Hematopoietic multipotent progenitor cell treated with erythropoietin and hydrocortisone succinate and interleukin-3 and kit ligand, for 6 days (in vitro differentiated cells): Measurements from ENCODE around the gene B4GALT1.
"Not testable (repeated sequence)": the region's sequence is repeated elsewhere in the genome, so short reads cannot be mapped to it uniquely, and the experiment has no call there.

Source experiments
- DNase-seq: peaks from one replicate; pipeline ENCODE4 v3.0.0-alpha.2; 2015

B4GALT1 gene

GRCh38 chr9:33161011-33161588, 6.0 kb downstream of the B4GALT1 start:
- DNase-seq: peak; percentile 42

- not testable (repeated sequence) for DNase-seq
Observed at GRCh38 chr9:33160446-33160845, 6.7 kb downstream of the B4GALT1 start.

GRCh38 chr9:33159777-33160127, 7.4 kb downstream of the B4GALT1 start:
- DNase-seq: peak; percentile 65

DNA sequence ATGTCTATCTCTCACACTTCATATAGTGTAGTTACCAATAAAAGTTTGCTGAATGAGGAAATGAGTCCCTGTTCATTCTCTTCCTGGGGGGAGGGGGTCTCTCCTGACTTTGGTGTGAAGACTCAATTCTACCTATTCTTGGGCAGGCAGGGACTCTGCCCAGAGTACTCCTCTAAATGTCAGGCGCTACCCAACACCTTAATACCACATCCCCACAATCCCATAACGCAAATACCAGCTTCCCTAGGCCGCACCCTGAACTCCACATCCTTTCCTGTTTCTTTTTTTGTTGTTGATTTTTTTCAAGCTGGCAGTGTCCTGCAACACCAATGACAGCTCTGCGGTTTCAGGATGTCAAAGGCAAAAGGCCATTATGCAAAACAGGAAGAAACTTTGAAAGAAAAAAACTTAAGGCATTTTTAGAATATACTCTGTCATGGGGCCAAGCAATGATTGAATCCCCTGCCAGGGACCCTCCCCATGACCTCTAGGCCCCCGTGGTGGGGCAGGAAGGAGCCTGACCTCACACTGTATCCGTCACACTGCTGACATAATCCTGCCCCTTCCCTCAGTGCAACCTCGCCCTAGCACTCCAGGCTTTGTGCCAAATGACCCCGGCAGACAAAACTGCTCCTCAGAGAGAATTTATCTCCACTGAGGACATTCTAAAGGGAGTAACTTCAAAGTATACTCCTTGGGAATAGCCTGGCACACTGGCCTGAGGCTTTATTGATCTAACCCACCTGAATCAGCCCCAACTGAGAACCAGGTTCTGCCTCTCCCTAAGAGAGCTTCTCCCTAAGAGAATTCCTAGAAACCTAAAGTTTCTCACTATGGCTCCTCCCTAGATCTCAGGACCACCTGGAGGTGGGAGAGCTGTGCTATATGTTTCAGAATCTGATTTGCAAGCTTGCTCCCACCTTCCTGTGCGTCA, 8.0 kb downstream of the B4GALT1 start:
- DNase-seq: peak; percentile 86

DNA sequence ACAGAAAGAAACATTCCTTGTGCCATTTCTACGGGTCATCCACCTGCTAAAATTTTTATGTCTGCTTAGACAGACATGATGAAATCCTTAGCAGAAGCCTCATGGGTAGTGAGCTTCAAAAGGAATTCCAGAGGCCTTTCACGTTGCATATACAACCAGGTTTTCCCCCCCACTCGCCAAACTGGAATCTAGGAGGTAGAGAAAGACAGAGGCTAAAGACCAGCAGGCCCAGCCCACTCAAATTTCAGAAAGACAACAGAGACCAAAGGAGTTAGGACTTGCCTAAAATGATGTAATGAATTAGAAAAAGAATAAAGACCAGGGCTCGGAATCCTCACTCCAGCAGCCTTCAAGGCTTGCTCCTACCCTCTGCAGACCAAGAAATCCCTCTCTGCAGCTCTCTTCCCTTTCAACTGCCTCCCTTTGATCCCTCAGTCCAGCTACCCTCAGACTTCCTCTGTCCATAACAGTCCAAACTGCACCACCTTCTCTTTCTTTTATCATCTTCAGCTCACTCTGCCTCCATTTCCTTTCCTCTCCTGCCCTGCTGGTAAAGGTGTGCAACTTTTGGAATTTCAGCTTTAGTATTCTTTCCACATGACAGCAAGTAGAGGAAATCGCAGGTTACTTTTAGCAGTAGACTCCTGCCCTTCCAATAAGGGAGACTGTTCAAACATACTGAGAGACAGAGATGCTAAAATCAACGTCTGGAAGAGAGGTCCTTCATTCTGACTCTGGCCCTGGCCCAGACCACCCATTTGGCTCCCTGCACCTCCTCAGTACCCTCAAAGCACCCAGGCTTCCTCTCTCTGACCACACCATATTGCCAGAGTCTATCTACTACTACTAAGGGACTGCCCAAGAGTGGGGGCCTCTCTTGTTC, 8.9 kb downstream of the B4GALT1 start:
- no peak for DNase-seq

DNA sequence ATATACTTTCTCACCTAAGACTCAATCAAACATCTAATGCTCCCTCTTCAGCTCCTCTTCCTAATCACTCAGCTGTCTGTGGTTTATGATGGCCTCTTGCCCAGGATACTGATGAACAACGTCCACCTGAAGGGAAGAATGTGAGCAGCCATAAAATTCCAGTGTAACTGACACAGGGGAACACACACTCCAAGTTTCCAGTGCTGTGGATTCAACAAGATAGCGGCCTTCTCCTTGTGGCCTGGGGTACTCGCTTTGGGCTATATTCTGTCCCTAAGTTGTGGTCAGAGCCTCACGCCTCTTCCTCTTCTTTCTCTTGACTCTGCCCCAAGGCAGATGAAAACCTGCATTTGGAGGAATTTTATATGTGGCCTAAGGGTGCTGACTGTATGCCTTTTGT, 11.7 kb downstream of the B4GALT1 start:
- no peak for DNase-seq

- no peak for DNase-seq
Observed at GRCh38 chr9:33154371-33154770, 12.8 kb downstream of the B4GALT1 start.

GRCh38 chr9:33153666-33154065, 13.5 kb downstream of the B4GALT1 start:
- no peak for DNase-seq

- DNase-seq: no peak
Observed at GRCh38 chr9:33153001-33153400, 14.1 kb downstream of the B4GALT1 start.

DNA sequence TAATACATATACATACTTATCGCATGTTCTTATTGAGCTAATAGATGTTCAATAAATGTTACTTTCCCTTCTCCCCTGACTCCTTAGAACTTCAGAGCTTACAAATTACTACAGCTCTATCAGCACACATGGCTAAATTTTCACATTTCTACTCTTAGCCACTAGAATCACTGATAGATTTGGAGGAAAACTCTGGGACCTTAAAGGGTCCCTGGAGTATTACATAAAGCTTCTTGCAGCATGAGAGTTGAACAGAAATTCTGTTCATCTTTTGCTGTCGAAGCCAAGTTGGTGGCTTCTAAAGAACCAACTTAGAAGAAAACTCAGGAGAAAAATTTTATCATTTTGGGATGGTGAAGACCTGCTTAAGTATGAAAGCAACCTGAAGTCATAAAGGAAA, 15.5 kb downstream of the B4GALT1 start:
- DNase-seq: no peak

GRCh38 chr9:33151007-33151557, 16.1 kb downstream of the B4GALT1 start:
- peak; percentile 69 for DNase-seq

- no peak for DNase-seq
Observed at GRCh38 chr9:33148367-33149014, 18.6 kb downstream of the B4GALT1 start.

GRCh38 chr9:33147416-33148169, 19.5 kb downstream of the B4GALT1 start:
- no peak for DNase-seq

DNA sequence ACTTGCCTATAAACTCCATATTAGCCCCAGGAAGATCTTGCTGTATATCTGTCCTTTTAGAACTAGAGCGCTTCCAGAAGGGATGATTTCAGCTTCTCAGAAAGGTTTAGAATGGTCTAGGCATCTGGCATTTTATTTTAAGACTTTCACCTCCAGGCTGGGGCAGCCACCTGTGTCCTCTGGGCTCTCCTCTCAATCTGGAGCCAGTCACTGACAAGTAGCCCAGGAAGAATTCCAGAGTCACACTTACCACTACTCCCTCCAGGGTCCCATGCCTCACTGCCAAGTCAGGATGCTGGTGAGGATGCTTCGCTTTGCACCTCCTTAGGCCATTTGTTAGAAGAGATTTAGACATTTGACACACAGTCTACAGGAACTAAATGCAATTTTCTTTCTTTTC, 20.8 kb downstream of the B4GALT1 start:
- DNase-seq: no peak

DNA sequence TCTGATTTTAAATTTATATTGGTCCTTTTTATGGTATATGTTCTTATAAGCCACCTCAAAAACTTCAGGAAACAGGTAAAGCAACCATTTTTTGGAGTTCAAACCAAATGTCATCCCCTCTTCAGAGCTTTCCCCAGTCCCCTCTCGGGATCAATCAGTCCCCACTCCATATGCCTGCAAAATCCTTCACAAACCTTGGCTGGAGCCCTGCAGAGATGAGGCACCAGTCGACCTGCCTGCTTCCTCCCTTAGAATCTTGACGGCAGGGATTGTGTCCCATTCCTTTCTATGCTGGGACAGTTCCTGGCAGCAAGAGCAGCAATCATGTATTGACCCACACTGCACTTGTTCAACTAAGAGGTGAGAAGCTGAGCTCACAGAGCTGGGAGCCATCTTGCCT, 22.6 kb downstream of the B4GALT1 start:
- no peak for DNase-seq

- DNase-seq: peak; percentile 33
Observed at GRCh38 chr9:33143241-33143661, 23.9 kb downstream of the B4GALT1 start.

DNA sequence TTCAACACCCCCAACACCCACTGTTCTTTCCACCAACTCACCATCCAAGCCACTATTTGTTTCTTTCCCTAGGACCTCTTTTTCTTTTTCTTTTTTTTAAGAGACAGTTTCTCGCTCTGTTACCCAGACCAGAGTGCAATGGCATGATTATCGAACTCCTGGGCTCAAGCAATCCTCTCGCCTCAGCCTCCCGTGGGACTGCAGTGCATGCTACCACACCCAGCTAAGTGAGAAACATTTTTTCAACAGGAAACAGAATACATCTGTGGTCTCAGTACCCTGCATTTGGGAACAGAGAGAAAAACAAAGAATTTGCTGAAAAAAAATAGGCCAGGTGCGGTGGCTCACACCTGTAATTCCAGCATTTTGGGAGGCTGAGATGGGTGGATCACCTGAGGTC, 24.6 kb downstream of the B4GALT1 start:
- DNase-seq: no peak

DNA sequence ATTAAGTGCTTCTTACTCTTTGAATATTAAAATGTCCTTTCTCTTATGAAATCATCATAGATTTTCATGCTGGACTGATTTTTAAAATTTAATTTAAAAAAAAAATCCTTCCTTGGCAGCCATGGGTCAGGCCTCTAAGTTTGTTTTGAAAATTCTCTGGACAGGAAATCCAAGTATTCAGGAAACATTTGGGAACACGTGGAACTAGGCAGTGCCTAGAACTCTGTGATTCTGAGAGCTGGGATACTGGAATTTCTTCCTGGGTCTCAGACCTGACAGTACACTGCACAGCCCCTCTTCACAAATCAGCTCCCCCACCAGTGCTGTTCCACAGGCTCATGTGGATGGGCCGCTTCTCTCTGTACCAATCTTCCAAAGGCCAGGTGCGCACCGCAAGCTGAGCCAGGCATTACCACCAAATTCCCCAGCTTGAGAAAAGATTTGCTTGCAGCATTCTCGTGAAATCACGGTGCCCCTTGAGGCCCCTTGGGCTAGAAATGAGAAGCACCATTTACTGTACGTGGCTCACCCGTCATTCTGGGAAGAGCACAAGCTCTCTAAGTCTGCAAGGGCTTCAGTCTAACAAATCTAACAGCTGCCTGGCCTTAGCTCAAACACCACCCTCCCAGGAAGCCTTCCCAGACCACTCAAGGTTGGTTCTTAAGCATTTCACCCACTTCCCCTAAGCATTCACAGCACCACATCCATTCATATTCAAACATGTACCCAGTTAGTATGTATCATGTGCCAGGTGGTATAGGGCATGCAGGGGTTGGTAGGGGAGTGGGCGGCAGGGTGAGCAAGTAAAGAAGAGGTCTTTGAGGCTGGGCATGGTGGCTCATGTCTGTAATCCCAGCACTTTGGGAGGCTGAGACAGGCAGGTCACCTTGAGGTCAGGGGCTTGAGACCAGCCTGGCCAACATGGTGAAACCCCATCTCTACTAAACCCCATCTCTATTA, 26.5 kb downstream of the B4GALT1 start:
- no peak for DNase-seq

- DNase-seq: no peak
Observed at GRCh38 chr9:33139421-33140228, 27.5 kb downstream of the B4GALT1 start.

- no peak for DNase-seq
Observed at GRCh38 chr9:33138768-33139167, 28.4 kb downstream of the B4GALT1 start.
